ENCODE data around the gene NSG2.

- TF ChIP-seq, protein P1, sequence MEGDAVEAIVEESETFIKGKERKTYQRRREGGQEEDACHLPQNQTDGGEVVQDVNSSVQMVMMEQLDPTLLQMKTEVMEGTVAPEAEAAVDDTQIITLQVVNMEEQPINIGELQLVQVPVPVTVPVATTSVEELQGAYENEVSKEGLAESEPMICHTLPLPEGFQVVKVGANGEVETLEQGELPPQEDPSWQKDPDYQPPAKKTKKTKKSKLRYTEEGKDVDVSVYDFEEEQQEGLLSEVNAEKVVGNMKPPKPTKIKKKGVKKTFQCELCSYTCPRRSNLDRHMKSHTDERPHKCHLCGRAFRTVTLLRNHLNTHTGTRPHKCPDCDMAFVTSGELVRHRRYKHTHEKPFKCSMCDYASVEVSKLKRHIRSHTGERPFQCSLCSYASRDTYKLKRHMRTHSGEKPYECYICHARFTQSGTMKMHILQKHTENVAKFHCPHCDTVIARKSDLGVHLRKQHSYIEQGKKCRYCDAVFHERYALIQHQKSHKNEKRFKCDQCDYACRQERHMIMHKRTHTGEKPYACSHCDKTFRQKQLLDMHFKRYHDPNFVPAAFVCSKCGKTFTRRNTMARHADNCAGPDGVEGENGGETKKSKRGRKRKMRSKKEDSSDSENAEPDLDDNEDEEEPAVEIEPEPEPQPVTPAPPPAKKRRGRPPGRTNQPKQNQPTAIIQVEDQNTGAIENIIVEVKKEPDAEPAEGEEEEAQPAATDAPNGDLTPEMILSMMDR (IDR thresholded peaks at IDR 0.05), result no peak
- TF ChIP-seq POLR2AphosphoS5 (IDR thresholded peaks at IDR 0.05), result no peak
Observed at GRCh38 chr5:174100490-174100889, 55.0 kb downstream of the NSG2 start.

Measured in esophagus muscularis mucosa (tissue), 3 donors.